Fibroblast of pulmonary artery (primary cell): ENCODE measurements around the gene TYMS.
"Not testable (repeated sequence)": the region's sequence is repeated elsewhere in the genome, so short reads cannot be mapped to it uniquely, and the experiment has no call there.

Experiments used
- DNase-seq: peaks from one replicate; pipeline ENCODE4 v3.0.0-alpha.2; 2010; ENCODE audit warnings: low read depth
- H3K4me3 ChIP-seq: replicated peaks from 2 replicates; pipeline ENCODE4 v1.5.1; 2011; ENCODE audit warnings: low read depth, mild to moderate bottlenecking, control low read depth, low read length, moderate library complexity
- TF ChIP-seq, protein P1 (sequence below): IDR thresholded peaks from 2 replicates; pipeline ENCODE4 v1.5.1; 2011; ENCODE audit warnings: mild to moderate bottlenecking, control low read depth, low read length, inconsistent platforms; ENCODE audit errors: missing control alignments

Gene TYMS

DNA sequence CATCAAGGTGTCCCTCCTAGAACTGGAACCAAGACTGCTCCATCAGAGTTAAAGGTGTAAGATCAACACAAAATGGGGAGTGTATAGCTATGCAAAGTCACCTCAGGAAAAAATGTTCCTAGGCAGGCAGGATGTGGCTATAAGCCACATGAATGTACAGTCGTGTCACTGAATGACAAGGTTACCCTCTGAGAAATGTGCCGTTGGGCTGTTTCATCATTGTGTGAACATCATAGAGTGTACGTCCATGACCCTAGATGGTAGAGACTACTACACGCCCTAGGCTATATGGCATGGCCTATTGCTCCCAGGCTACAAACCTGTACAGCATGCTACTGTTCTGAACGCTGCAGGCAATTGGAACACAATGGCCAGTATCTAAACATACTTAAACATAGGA lies 24.5 kb downstream of the TYMS start:
- no peak for DNase-seq
- TF ChIP-seq, protein P1, sequence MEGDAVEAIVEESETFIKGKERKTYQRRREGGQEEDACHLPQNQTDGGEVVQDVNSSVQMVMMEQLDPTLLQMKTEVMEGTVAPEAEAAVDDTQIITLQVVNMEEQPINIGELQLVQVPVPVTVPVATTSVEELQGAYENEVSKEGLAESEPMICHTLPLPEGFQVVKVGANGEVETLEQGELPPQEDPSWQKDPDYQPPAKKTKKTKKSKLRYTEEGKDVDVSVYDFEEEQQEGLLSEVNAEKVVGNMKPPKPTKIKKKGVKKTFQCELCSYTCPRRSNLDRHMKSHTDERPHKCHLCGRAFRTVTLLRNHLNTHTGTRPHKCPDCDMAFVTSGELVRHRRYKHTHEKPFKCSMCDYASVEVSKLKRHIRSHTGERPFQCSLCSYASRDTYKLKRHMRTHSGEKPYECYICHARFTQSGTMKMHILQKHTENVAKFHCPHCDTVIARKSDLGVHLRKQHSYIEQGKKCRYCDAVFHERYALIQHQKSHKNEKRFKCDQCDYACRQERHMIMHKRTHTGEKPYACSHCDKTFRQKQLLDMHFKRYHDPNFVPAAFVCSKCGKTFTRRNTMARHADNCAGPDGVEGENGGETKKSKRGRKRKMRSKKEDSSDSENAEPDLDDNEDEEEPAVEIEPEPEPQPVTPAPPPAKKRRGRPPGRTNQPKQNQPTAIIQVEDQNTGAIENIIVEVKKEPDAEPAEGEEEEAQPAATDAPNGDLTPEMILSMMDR = no peak
- no peak overlapping the region for H3K4me3 ChIP-seq

- not testable (repeated sequence) for H3K4me3 ChIP-seq, DNase-seq
Observed at GRCh38 chr18:682416-682815, 25.0 kb downstream of the TYMS start.

- TF ChIP-seq, protein P1 = no peak
- no peak overlapping the region for H3K4me3 ChIP-seq
- no peak for DNase-seq
Observed at GRCh38 chr18:682833-683232, 25.4 kb downstream of the TYMS start.

- TF ChIP-seq, protein P1 = no peak
- H3K4me3 ChIP-seq = no peak overlapping the region
- DNase-seq = no peak
Observed at GRCh38 chr18:683531-683930, 26.1 kb downstream of the TYMS start.

DNA sequence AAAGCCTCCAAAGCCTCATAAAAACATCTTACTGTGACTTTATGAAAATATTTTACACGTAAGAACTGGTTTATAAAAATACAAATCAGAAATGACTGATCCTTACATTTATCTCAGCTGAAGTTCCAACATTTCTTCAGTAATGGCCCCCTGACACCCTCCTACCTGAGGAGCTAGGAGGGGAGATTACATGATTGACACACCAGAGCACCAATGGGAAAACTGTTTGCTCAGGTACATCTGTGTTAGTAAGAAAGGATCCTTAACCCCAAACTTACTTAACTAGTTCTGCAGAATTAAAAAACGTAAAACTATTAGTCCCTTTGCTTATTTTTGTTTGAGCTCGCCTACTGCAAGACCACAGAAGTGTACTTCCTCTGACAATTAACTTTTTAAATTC lies 28.0 kb downstream of the TYMS start:
- H3K4me3 ChIP-seq = no peak overlapping the region
- DNase-seq = no peak
- TF ChIP-seq, protein P1 = no peak

DNA sequence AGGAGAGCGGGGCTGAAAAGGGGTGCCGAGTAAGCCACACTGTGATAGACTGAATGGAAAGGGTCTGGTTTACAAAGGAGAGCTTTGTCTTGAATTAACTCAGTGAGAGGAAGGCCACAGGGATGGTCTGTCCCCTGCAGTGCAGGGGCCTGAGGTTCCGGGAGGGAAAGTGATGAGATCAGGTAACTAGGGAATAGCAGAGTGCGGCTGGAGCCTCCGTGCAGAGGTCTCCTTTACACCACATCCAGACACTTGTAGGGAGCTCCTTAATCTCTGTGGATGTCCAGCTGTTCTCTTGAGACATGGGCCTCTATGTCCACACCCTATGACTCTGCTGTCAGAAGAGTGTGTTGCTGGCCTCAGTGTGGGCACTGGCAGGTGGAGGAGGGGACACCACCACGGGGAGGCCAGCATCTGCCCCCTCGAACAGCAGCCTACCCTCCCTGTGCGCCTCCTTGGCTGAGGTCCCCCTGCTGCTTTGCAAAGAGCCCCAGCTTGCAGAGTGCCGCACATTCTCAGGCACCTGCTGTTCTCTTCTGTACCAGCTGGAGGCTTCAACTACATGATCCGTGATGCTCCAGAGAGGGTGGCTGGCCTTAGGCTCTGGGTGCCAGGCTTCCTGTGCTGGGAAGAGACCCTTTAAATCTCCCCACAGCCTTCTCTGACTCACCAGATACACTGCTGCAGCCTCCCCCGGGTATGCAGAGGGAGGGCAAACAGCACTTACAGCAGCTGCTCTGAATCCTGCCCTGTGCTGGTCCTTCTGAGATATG lies 29.1 kb downstream of the TYMS start:
- TF ChIP-seq, protein P1 = no peak
- H3K4me3 ChIP-seq = no peak overlapping the region
- no peak for DNase-seq

DNA sequence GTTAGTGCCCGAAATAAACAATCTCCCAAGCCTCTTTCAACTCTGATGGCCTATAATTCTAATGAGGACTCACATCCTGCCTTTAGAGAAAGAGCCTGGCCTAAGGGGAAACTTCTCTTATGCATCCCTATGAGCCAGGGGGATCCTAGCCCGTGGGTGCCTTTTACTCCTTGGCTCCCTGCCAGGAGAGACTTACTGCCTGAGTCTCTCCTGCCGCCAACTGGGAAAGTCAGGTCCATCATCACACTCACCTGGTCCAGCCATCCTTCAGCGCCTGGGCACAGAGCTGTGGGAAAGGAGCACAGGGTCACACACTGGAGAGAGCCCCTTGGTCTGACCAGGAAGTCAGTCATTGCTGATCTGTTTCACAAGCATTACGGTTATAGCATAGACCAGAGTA lies 30.9 kb downstream of the TYMS start:
- TF ChIP-seq, protein P1 = no peak
- H3K4me3 ChIP-seq = no peak overlapping the region
- DNase-seq = no peak
